Measurements from ENCODE around the gene EID3. TPM values are rescaled to one million over a fixed set of nuclear protein-coding genes. Genes with fewer than 3 reads are reported as not detected.

Gene EID3
- total RNA-seq, 1 experiment from 2014 or later, result 3.0 TPM

GRCh38 chr12:104290855-104291254, 12.7 kb upstream of the EID3 start:
- Histone ChIP-seq H3K27me3 (ENCODE audit: insufficient read depth, low read length) (no peaks in the 10 kb centered on the region), H3K9me2 (ENCODE audit: insufficient read depth) (no peaks in the 10 kb centered on the region), H3K36me3 (ENCODE audit: control insufficient read depth in 1 of 2, insufficient read depth in 2 of 2, low read length in 2 of 2) (peaks cover 27 to 57% of the 10 kb centered on the region in 2 experiments), H3K9ac (ENCODE audit: low read length) (no peak overlapping the region), H3K4me2 (ENCODE audit: low read length) (no peak overlapping the region), H2AFZ (ENCODE audit: low read depth, low read length, poor library complexity, severe bottlenecking) (no peak overlapping the region), H4K20me1 (ENCODE audit: insufficient read depth) (peaks cover 27% of the 10 kb centered on the region; the same call in 1 of the 2 replicates), H3K27ac (ENCODE audit: low read depth, low read length) (no peak overlapping the region), H3K4me1 (ENCODE audit: control insufficient read depth in 1 of 2, insufficient read depth in 2 of 2, low read length in 2 of 2) (peaks cover 21 to 63% of the 10 kb centered on the region in 2 experiments), H3K9me3 (ENCODE audit: control insufficient read depth in 1 of 2, insufficient read depth in 1 of 2, low read depth in 1 of 2, low read length in 2 of 2) (no peaks in the 10 kb centered on the region), H3K4me3 (replicated peaks in 1 of 2; ENCODE audit: low read depth in 1 of 2, low read length in 2 of 2) (no peak overlapping the region), H3K79me2 (ENCODE audit: insufficient read depth, low read length) (peaks cover 91% of the 10 kb centered on the region)
- ATAC-seq, result no peak
- no peak for DNase-seq (ENCODE audit: low read depth, low spot score)
- ChIA-PET POLR2A (interaction anchor here (1.3 to 1.4 kb wide), 3 partner anchors 67 to 74 kb away, joined by 3 to 4 read pairs (median 3); no protein-coding TSS in a partner anchor), RAD21 (ENCODE audit: low non-redundant PET in 1 of 2, low total read pairs in 2 of 2, uncharacterized antibody in 2 of 2, unreplicated experiment in 2 of 2) (no interaction called here), CTCF (no interaction called here)
- TF ChIP-seq EZH2 (IDR thresholded peaks at IDR 0.05), result no peak
- TF ChIP-seq ZNF274 (IDR thresholded peaks at IDR 0.05; ENCODE audit: low read depth, low read length), result no peak
- TF ChIP-seq EGR1 (IDR thresholded peaks at IDR 0.05; ENCODE audit: low read depth), result no peak
- no peak for TF ChIP-seq EZH2phosphoT487 (IDR thresholded peaks at IDR 0.05; ENCODE audit: borderline replicate concordance)
- TF ChIP-seq CTCF (IDR thresholded peaks at IDR 0.05 in 2 of 3, conservative IDR thresholded peaks at IDR 0.05 in 1 of 3; ENCODE audit: borderline replicate concordance in 1 of 3, insufficient read depth in 1 of 3, low read depth in 2 of 3, low read length in 2 of 3), result no peak
- TF ChIP-seq ELF1 (IDR thresholded peaks at IDR 0.05; ENCODE audit: borderline replicate concordance, low read depth), result no peak
- no peak for TF ChIP-seq MAX (IDR thresholded peaks at IDR 0.05)
- TF ChIP-seq RAD21 (IDR thresholded peaks at IDR 0.05; ENCODE audit: low read depth), result no peak
- no peak for TF ChIP-seq POLR2A (IDR thresholded peaks at IDR 0.05; ENCODE audit: borderline replicate concordance, extremely low read depth, insufficient read depth, insufficient read length)
- TF ChIP-seq, protein P1, sequence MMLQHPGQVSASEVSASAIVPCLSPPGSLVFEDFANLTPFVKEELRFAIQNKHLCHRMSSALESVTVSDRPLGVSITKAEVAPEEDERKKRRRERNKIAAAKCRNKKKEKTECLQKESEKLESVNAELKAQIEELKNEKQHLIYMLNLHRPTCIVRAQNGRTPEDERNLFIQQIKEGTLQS (IDR thresholded peaks at IDR 0.05), result no peak
- TF ChIP-seq FOSL1 (IDR thresholded peaks at IDR 0.05; ENCODE audit: low read depth), result no peak
- intact Hi-C loops (cut with micrococcal nuclease), result no loop called here
- no TSS peak for BruUV-seq (replicated peaks)
